Measurements from ENCODE around the gene UBTF.

Gene UBTF

GRCh38 chr17:44257815-44258760 is 38.6 kb upstream of the UBTF start:
- H3K9ac ChIP-seq (ENCODE audit: low read depth, low read length): no peak overlapping the region
- H3K36me3 ChIP-seq (ENCODE audit: insufficient read depth, low read length): no peaks in the 10 kb centered on the region
- H3K27me3 ChIP-seq (ENCODE audit: insufficient read depth, low read length, poor library complexity): peaks cover 2% of the 10 kb centered on the region
- H3K79me2 ChIP-seq (ENCODE audit: insufficient read depth, low read length): no peaks in the 10 kb centered on the region
- H3K4me2 ChIP-seq (ENCODE audit: insufficient read depth, low read length): no peak overlapping the region
- no peak overlapping the region for H3K4me3 ChIP-seq (ENCODE audit: low read depth in 1 of 2, low read length in 2 of 2)
- H3K27ac ChIP-seq (ENCODE audit: low read length): no peak overlapping the region
- ATAC-seq (ENCODE audit: insufficient read depth, low read depth): no peak
- no peak for DNase-seq
- no peaks in the 10 kb centered on the region for H3K9me3 ChIP-seq (ENCODE audit: insufficient read depth, low read length, severe bottlenecking)
- H2AFZ ChIP-seq (ENCODE audit: low read depth, low read length): no peak overlapping the region
- TF ChIP-seq, protein P1, sequence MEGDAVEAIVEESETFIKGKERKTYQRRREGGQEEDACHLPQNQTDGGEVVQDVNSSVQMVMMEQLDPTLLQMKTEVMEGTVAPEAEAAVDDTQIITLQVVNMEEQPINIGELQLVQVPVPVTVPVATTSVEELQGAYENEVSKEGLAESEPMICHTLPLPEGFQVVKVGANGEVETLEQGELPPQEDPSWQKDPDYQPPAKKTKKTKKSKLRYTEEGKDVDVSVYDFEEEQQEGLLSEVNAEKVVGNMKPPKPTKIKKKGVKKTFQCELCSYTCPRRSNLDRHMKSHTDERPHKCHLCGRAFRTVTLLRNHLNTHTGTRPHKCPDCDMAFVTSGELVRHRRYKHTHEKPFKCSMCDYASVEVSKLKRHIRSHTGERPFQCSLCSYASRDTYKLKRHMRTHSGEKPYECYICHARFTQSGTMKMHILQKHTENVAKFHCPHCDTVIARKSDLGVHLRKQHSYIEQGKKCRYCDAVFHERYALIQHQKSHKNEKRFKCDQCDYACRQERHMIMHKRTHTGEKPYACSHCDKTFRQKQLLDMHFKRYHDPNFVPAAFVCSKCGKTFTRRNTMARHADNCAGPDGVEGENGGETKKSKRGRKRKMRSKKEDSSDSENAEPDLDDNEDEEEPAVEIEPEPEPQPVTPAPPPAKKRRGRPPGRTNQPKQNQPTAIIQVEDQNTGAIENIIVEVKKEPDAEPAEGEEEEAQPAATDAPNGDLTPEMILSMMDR (IDR thresholded peaks at IDR 0.05; ENCODE audit: borderline replicate concordance, extremely low read depth, low read length, poor library complexity, severe bottlenecking): no peak
- TF ChIP-seq EZH2 (IDR thresholded peaks at IDR 0.05; ENCODE audit: borderline replicate concordance, low read depth, low read length, severe bottlenecking): no peak
- H3K4me1 ChIP-seq (ENCODE audit: insufficient read depth, low read length): no peaks in the 10 kb centered on the region
- H4K20me1 ChIP-seq (ENCODE audit: insufficient read depth, low read length): no peaks in the 10 kb centered on the region

DNA sequence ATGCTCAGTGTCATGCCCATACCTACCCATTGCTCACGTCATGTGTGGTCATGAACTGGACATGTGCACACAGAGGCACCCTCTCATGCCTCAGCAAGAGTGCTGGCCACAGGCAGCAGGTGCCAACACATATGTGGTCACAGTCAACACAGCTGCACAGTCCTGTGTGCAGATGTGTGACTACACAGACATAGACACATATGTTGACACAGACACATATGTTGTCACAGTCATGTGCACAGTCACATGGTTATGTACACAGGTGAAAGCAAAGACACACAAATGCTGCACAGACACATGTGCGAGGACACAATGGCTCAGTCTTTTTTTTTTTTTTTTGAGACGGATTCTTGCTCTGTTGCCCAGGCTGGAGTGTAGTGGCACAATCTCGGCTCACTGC is 37.2 kb upstream of the UBTF start:
- Histone ChIP-seq H2AFZ (ENCODE audit: low read depth, low read length) (no peak overlapping the region), H3K4me1 (ENCODE audit: insufficient read depth, low read length) (no peaks in the 10 kb centered on the region), H3K9me3 (ENCODE audit: insufficient read depth, low read length, severe bottlenecking) (no peaks in the 10 kb centered on the region), H4K20me1 (ENCODE audit: insufficient read depth, low read length) (no peaks in the 10 kb centered on the region), H3K4me3 (ENCODE audit: low read depth in 1 of 2, low read length in 2 of 2) (no peak overlapping the region), H3K27ac (ENCODE audit: low read length) (no peak overlapping the region), H3K27me3 (ENCODE audit: insufficient read depth, low read length, poor library complexity) (no peaks in the 10 kb centered on the region), H3K79me2 (ENCODE audit: insufficient read depth, low read length) (no peaks in the 10 kb centered on the region), H3K36me3 (ENCODE audit: insufficient read depth, low read length) (no peaks in the 10 kb centered on the region), H3K9ac (ENCODE audit: low read depth, low read length) (no peak overlapping the region), H3K4me2 (ENCODE audit: insufficient read depth, low read length) (no peak overlapping the region)
- no peak for TF ChIP-seq EZH2 (IDR thresholded peaks at IDR 0.05; ENCODE audit: borderline replicate concordance, low read depth, low read length, severe bottlenecking)
- TF ChIP-seq, protein P1 (IDR thresholded peaks at IDR 0.05; ENCODE audit: borderline replicate concordance, extremely low read depth, low read length, poor library complexity, severe bottlenecking): no peak
- no peak for ATAC-seq (ENCODE audit: insufficient read depth, low read depth)
- DNase-seq: no peak

- H3K4me2 ChIP-seq (ENCODE audit: insufficient read depth, low read length): no peak overlapping the region
- no peak overlapping the region for H3K9ac ChIP-seq (ENCODE audit: low read depth, low read length)
- H3K27me3 ChIP-seq (ENCODE audit: insufficient read depth, low read length, poor library complexity): no peaks in the 10 kb centered on the region
- H4K20me1 ChIP-seq (ENCODE audit: insufficient read depth, low read length): 0 out of 2 replicates have a peak, but pooled peaks cover 1% of the 10 kb centered on the region
- no peak overlapping the region for H2AFZ ChIP-seq (ENCODE audit: low read depth, low read length)
- H3K4me1 ChIP-seq (ENCODE audit: insufficient read depth, low read length): no peaks in the 10 kb centered on the region
- ATAC-seq (ENCODE audit: insufficient read depth, low read depth) (no peak), DNase-seq (no peak)
- no peaks in the 10 kb centered on the region for H3K36me3 ChIP-seq (ENCODE audit: insufficient read depth, low read length)
- H3K9me3 ChIP-seq (ENCODE audit: insufficient read depth, low read length, severe bottlenecking): no peaks in the 10 kb centered on the region
- no peak overlapping the region for H3K27ac ChIP-seq (ENCODE audit: low read length)
- H3K4me3 ChIP-seq (ENCODE audit: low read depth in 1 of 2, low read length in 2 of 2): no peak overlapping the region
- no peaks in the 10 kb centered on the region for H3K79me2 ChIP-seq (ENCODE audit: insufficient read depth, low read length)
- no peak for TF ChIP-seq EZH2 (IDR thresholded peaks at IDR 0.05; ENCODE audit: borderline replicate concordance, low read depth, low read length, severe bottlenecking)
- TF ChIP-seq, protein P1 (IDR thresholded peaks at IDR 0.05; ENCODE audit: borderline replicate concordance, extremely low read depth, low read length, poor library complexity, severe bottlenecking): no peak
Observed at GRCh38 chr17:44255915-44256314, 36.4 kb upstream of the UBTF start.

All from DND-41 (cell line).